ENCODE results near the gene ST8SIA6.

ST8SIA6 gene

GRCh38 chr10:17435187-17435586, 19.2 kb downstream of the ST8SIA6 start:
- H3K9ac ChIP-seq (ENCODE audit: low read length): no peak overlapping the region
- H3F3A ChIP-seq (ENCODE audit: insufficient read depth, low read length): no peaks in the 10 kb centered on the region
- no peaks in the 10 kb centered on the region for H3K9me3 ChIP-seq (replicated peaks; ENCODE audit: insufficient read depth, low read length)
- H3K4me3 ChIP-seq (ENCODE audit: low read length): no peak overlapping the region
- H2AFZ ChIP-seq (ENCODE audit: low read length): no peak overlapping the region
- H3K9me2 ChIP-seq (replicated peaks; ENCODE audit: insufficient read depth, low read length): no peaks in the 10 kb centered on the region
- no peaks in the 10 kb centered on the region for H3K4me1 ChIP-seq (ENCODE audit: low read length)
- no peaks in the 10 kb centered on the region for H4K20me1 ChIP-seq (ENCODE audit: insufficient read depth, low read length)
- no peaks in the 10 kb centered on the region for H3K36me3 ChIP-seq (replicated peaks; ENCODE audit: insufficient read depth, low read length)
- no peak overlapping the region for H3K4me2 ChIP-seq (ENCODE audit: low read depth, low read length)
- no peak overlapping the region for H3K27ac ChIP-seq (ENCODE audit: low read length)
- TF ChIP-seq EZH2 (optimal IDR thresholded peaks at IDR 0.05; ENCODE audit: low read depth, low read length) (no peak), EZH2phosphoT487 (IDR thresholded peaks at IDR 0.05; ENCODE audit: low read length) (no peak)
- TF ChIP-seq, protein P1, sequence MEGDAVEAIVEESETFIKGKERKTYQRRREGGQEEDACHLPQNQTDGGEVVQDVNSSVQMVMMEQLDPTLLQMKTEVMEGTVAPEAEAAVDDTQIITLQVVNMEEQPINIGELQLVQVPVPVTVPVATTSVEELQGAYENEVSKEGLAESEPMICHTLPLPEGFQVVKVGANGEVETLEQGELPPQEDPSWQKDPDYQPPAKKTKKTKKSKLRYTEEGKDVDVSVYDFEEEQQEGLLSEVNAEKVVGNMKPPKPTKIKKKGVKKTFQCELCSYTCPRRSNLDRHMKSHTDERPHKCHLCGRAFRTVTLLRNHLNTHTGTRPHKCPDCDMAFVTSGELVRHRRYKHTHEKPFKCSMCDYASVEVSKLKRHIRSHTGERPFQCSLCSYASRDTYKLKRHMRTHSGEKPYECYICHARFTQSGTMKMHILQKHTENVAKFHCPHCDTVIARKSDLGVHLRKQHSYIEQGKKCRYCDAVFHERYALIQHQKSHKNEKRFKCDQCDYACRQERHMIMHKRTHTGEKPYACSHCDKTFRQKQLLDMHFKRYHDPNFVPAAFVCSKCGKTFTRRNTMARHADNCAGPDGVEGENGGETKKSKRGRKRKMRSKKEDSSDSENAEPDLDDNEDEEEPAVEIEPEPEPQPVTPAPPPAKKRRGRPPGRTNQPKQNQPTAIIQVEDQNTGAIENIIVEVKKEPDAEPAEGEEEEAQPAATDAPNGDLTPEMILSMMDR (IDR thresholded peaks at IDR 0.05; ENCODE audit: low read length): no peak
- H3K79me2 ChIP-seq (ENCODE audit: low read length): no peaks in the 10 kb centered on the region
- DNase-seq: no peak
- no peaks in the 10 kb centered on the region for H3K27me3 ChIP-seq (replicated peaks; ENCODE audit: insufficient read depth, low read length)

DNA sequence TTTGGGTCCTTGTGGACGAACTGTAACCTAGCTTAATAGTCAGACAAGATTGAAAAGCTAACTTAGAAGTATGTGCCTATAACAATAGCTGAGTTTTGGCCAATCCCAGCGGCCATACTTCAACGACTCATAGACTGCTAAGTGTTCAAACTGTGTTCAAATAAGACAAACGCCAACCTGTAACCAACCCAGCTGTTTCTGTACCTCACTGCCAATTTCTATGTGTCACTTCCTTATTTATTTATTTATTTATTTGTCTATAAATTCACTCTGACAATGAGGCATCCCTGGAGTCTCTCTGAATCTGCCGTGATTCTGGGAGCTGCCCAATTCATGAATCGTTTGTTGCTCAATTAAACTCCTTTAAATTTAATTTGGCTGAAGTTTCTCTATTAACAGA, 21.7 kb downstream of the ST8SIA6 start:
- no peak overlapping the region for H3K4me3 ChIP-seq (ENCODE audit: low read length)
- no peak overlapping the region for H3K4me2 ChIP-seq (ENCODE audit: low read depth, low read length)
- H4K20me1 ChIP-seq (ENCODE audit: insufficient read depth, low read length): no peaks in the 10 kb centered on the region
- H3K36me3 ChIP-seq (replicated peaks; ENCODE audit: insufficient read depth, low read length): no peaks in the 10 kb centered on the region
- H3K79me2 ChIP-seq (ENCODE audit: low read length): no peaks in the 10 kb centered on the region
- H3K9ac ChIP-seq (ENCODE audit: low read length): no peak overlapping the region
- H2AFZ ChIP-seq (ENCODE audit: low read length): no peak overlapping the region
- H3K27me3 ChIP-seq (replicated peaks; ENCODE audit: insufficient read depth, low read length): no peaks in the 10 kb centered on the region
- no peaks in the 10 kb centered on the region for H3K4me1 ChIP-seq (ENCODE audit: low read length)
- no peaks in the 10 kb centered on the region for H3K9me2 ChIP-seq (replicated peaks; ENCODE audit: insufficient read depth, low read length)
- TF ChIP-seq, protein P1 (IDR thresholded peaks at IDR 0.05; ENCODE audit: low read length): no peak
- TF ChIP-seq EZH2 (optimal IDR thresholded peaks at IDR 0.05; ENCODE audit: low read depth, low read length) (no peak), EZH2phosphoT487 (IDR thresholded peaks at IDR 0.05; ENCODE audit: low read length) (no peak)
- no peak overlapping the region for H3K27ac ChIP-seq (ENCODE audit: low read length)
- DNase-seq: no peak
- H3K9me3 ChIP-seq (replicated peaks; ENCODE audit: insufficient read depth, low read length): no peaks in the 10 kb centered on the region
- H3F3A ChIP-seq (ENCODE audit: insufficient read depth, low read length): no peaks in the 10 kb centered on the region

DNA sequence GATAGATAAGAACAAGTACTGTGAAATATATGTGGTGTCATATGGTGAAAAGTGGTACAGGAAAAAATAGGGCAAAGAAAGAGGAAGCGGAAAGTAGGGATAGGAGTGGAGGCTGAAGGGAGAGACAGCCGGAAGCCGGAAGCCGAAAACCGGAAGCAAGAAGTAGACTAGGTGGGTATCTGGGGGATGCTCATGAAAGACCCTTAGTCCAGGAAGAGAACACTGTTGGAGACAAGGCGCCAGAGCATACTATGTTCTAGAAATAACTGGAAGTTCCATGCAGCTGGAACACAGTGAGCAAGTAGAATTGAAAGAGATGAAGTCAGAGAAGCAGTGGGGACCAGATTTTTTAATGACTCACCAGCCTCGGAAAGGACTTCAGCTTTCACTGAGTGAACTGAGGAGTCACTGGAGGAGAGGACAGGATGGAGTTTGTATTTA, 22.5 kb downstream of the ST8SIA6 start:
- Histone ChIP-seq H4K20me1 (ENCODE audit: insufficient read depth, low read length) (no peaks in the 10 kb centered on the region), H3F3A (ENCODE audit: insufficient read depth, low read length) (no peaks in the 10 kb centered on the region), H3K4me1 (ENCODE audit: low read length) (no peaks in the 10 kb centered on the region), H3K79me2 (ENCODE audit: low read length) (no peaks in the 10 kb centered on the region), H3K4me3 (ENCODE audit: low read length) (no peak overlapping the region), H3K27ac (ENCODE audit: low read length) (no peak overlapping the region), H3K9ac (ENCODE audit: low read length) (no peak overlapping the region), H3K27me3 (replicated peaks; ENCODE audit: insufficient read depth, low read length) (no peaks in the 10 kb centered on the region), H2AFZ (ENCODE audit: low read length) (no peak overlapping the region), H3K36me3 (replicated peaks; ENCODE audit: insufficient read depth, low read length) (no peaks in the 10 kb centered on the region), H3K4me2 (ENCODE audit: low read depth, low read length) (no peak overlapping the region), H3K9me3 (replicated peaks; ENCODE audit: insufficient read depth, low read length) (no peaks in the 10 kb centered on the region), H3K9me2 (replicated peaks; ENCODE audit: insufficient read depth, low read length) (no peaks in the 10 kb centered on the region)
- DNase-seq: no peak
- TF ChIP-seq EZH2phosphoT487 (IDR thresholded peaks at IDR 0.05; ENCODE audit: low read length): no peak
- TF ChIP-seq, protein P1 (IDR thresholded peaks at IDR 0.05; ENCODE audit: low read length): no peak
- TF ChIP-seq EZH2 (optimal IDR thresholded peaks at IDR 0.05; ENCODE audit: low read depth, low read length): no peak

All from MM.1S (cell line).